Measurements from ENCODE around the gene RUNX1.

DNA sequence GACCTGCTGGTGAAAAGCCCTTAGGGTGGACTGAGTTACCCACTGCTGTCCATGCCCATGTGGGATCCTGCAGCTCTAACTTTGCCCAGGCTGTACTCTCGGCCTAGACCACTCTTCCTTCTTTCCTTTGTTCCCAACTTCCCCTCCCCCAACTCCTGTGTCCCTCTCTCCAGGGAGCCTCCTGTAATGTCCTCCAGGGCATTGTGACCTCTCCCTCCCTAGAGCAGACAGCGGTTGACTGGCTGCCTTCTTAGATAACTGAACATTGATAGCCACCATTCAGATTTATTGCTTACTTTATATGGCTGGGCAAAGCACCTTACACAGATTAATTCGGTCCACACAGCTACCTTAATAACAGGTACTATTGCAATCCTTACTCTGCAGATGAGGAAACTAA is 5.0 kb downstream of the RUNX1 start:
- TF ChIP-seq, protein P1, sequence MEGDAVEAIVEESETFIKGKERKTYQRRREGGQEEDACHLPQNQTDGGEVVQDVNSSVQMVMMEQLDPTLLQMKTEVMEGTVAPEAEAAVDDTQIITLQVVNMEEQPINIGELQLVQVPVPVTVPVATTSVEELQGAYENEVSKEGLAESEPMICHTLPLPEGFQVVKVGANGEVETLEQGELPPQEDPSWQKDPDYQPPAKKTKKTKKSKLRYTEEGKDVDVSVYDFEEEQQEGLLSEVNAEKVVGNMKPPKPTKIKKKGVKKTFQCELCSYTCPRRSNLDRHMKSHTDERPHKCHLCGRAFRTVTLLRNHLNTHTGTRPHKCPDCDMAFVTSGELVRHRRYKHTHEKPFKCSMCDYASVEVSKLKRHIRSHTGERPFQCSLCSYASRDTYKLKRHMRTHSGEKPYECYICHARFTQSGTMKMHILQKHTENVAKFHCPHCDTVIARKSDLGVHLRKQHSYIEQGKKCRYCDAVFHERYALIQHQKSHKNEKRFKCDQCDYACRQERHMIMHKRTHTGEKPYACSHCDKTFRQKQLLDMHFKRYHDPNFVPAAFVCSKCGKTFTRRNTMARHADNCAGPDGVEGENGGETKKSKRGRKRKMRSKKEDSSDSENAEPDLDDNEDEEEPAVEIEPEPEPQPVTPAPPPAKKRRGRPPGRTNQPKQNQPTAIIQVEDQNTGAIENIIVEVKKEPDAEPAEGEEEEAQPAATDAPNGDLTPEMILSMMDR (IDR thresholded peaks at IDR 0.05) = no peak
- TF ChIP-seq RCOR1 (IDR thresholded peaks at IDR 0.05; ENCODE audit: low read length) = no peak
- TF ChIP-seq FOXJ3 (CRISPR knock-in tag; IDR thresholded peaks at IDR 0.05) = no peak
- TF ChIP-seq YY1 (IDR thresholded peaks at IDR 0.05; ENCODE audit: low read depth) = no peak
- TF ChIP-seq RAD21 (IDR thresholded peaks at IDR 0.05; ENCODE audit: low read length) = no peak
- no peak for TF ChIP-seq EP300 (IDR thresholded peaks at IDR 0.05; ENCODE audit: borderline replicate concordance in 1 of 2, low read depth in 1 of 2, low read length in 1 of 2)
- TF ChIP-seq GATA2 (CRISPR knock-in tag; IDR thresholded peaks at IDR 0.05) = no peak
- TF ChIP-seq, protein P2, sequence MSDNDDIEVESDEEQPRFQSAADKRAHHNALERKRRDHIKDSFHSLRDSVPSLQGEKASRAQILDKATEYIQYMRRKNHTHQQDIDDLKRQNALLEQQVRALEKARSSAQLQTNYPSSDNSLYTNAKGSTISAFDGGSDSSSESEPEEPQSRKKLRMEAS (IDR thresholded peaks at IDR 0.05; ENCODE audit: low read depth) = no peak
- no peak for TF ChIP-seq TCF12 (IDR thresholded peaks at IDR 0.05)
- TF ChIP-seq, protein P3, sequence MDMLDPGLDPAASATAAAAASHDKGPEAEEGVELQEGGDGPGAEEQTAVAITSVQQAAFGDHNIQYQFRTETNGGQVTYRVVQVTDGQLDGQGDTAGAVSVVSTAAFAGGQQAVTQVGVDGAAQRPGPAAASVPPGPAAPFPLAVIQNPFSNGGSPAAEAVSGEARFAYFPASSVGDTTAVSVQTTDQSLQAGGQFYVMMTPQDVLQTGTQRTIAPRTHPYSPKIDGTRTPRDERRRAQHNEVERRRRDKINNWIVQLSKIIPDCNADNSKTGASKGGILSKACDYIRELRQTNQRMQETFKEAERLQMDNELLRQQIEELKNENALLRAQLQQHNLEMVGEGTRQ (IDR thresholded peaks at IDR 0.05; ENCODE audit: borderline replicate concordance, low read depth, low read length) = no peak
- TF ChIP-seq, protein P4, sequence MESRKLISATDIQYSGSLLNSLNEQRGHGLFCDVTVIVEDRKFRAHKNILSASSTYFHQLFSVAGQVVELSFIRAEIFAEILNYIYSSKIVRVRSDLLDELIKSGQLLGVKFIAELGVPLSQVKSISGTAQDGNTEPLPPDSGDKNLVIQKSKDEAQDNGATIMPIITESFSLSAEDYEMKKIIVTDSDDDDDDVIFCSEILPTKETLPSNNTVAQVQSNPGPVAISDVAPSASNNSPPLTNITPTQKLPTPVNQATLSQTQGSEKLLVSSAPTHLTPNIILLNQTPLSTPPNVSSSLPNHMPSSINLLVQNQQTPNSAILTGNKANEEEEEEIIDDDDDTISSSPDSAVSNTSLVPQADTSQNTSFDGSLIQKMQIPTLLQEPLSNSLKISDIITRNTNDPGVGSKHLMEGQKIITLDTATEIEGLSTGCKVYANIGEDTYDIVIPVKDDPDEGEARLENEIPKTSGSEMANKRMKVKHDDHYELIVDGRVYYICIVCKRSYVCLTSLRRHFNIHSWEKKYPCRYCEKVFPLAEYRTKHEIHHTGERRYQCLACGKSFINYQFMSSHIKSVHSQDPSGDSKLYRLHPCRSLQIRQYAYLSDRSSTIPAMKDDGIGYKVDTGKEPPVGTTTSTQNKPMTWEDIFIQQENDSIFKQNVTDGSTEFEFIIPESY (IDR thresholded peaks at IDR 0.05; ENCODE audit: borderline replicate concordance, low read depth) = no peak
- TF ChIP-seq RXRA (IDR thresholded peaks at IDR 0.05; ENCODE audit: borderline replicate concordance, low read depth) = no peak
- TF ChIP-seq FOXM1 (IDR thresholded peaks at IDR 0.05; ENCODE audit: low read depth) = no peak
- TF ChIP-seq, protein P5, sequence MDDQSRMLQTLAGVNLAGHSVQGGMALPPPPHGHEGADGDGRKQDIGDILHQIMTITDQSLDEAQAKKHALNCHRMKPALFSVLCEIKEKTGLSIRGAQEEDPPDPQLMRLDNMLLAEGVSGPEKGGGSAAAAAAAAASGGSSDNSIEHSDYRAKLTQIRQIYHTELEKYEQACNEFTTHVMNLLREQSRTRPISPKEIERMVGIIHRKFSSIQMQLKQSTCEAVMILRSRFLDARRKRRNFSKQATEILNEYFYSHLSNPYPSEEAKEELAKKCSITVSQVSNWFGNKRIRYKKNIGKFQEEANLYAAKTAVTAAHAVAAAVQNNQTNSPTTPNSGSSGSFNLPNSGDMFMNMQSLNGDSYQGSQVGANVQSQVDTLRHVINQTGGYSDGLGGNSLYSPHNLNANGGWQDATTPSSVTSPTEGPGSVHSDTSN (IDR thresholded peaks at IDR 0.05) = no peak
